PC-3 (cell line): ENCODE measurements around the gene IFNAR1.

Source experiments
- CTCF ChIP-seq: fragments of 300-600 bp; sonication (generic); conservative IDR thresholded peaks from 2 replicates; pipeline ENCODE4 v1.5.1; 2017; ENCODE audit warnings: antibody characterized with exemption, low read depth, mild to moderate bottlenecking, low read length
- EZH2 ChIP-seq: fragments of 300-600 bp; sonication (generic); IDR thresholded peaks from one replicate; pipeline ENCODE4 v1.6.1; 2017; ENCODE audit warnings: antibody characterized with exemption, mild to moderate bottlenecking, low read length; ENCODE audit not compliant: unreplicated experiment

GRCh38 chr21:33373451-33373850 lies 48.7 kb downstream of the IFNAR1 start:
- no peak for TF ChIP-seq CTCF
- TF ChIP-seq EZH2 = no peak
